IMR-90 (cell line): ENCODE measurements around the gene PSTK. TPM values are rescaled to one million over a fixed set of nuclear protein-coding genes. Genes with fewer than 3 reads are reported as not detected.

Experiments used
- ATAC-seq: fragments of 200-7000 bp; cut with Tn5 transposase; 2 replicates; pipeline ENCODE4 v1.9.1; 2020; ENCODE audit warnings: low read depth, mild to moderate bottlenecking, moderate library complexity
- BruUV-seq: library from RNA; stranded (reverse); fragments of 400-500 nt; replicated peaks from 2 replicates; lab custom pipeline; 2021; lab: Mats Ljungman, UMichigan
- CTCF ChIA-PET: fragments of 300-600 bp; formaldehyde crosslinking; extraction: SDS; loops from one replicate; lab custom pipeline; 2021; ENCODE audit warnings: antibody characterized with exemption; lab: Yijun Ruan, JAX
- POLR2A ChIA-PET: fragments of 300-600 bp; sonication (Branson Sonifier 250); formaldehyde crosslinking; loops from one replicate; lab custom pipeline; 2022; ENCODE audit warnings: antibody characterized with exemption; ENCODE audit not compliant: unreplicated experiment; lab: Charles Lee
- DNase-seq: peaks from one replicate; pipeline ENCODE4 v3.0.0; 2013
- H2AFZ ChIP-seq: replicated peaks from 2 replicates; pipeline ENCODE3; 2013; ENCODE audit warnings: low read length, mild to moderate bottlenecking; ENCODE audit not compliant: poor library complexity
- H2AK5ac ChIP-seq: 2 replicates; pipeline ENCODE4 v1.6.1; 2013; ENCODE audit warnings: low read depth, low read length, inconsistent platforms
- H2AK9ac ChIP-seq: replicated peaks from 2 replicates; pipeline ENCODE3; 2013; ENCODE audit warnings: mild to moderate bottlenecking, low read depth, low read length, moderate library complexity; ENCODE audit not compliant: poor library complexity
- H2BK120ac ChIP-seq: 2 replicates; pipeline ENCODE4 v1.6.1; 2013; ENCODE audit warnings: low read depth, low read length, inconsistent platforms
- H2BK15ac ChIP-seq: 3 replicates; pipeline ENCODE4 v1.6.1; 2013; ENCODE audit warnings: low read depth, low read length, inconsistent platforms
- H2BK20ac ChIP-seq: 2 replicates; pipeline ENCODE4 v1.6.1; 2013; ENCODE audit warnings: low read depth, mild to moderate bottlenecking, inconsistent platforms, low read length, moderate library complexity
- H2BK5ac ChIP-seq: 2 replicates; pipeline ENCODE4 v1.6.1; 2013; ENCODE audit warnings: mild to moderate bottlenecking, low read depth, low read length, inconsistent platforms; ENCODE audit not compliant: poor library complexity, severe bottlenecking
- H3K14ac ChIP-seq: replicated peaks from 2 replicates; pipeline ENCODE4 v1.6.1; 2013; ENCODE audit warnings: low read depth, low read length, inconsistent platforms
- H3K18ac ChIP-seq: 2 replicates; pipeline ENCODE4 v1.6.1; 2013; ENCODE audit warnings: low read depth, low read length, control low read depth
- H3K23ac ChIP-seq: 2 replicates; pipeline ENCODE4 v1.6.1; 2013; ENCODE audit warnings: low read depth, low read length, inconsistent platforms
- H3K27ac ChIP-seq: 2 replicates; pipeline ENCODE4 v1.5.1; 2013; ENCODE audit warnings: mild to moderate bottlenecking, control low read depth, low read length; ENCODE audit not compliant: insufficient read depth
- H3K27me3 ChIP-seq: 2 replicates; pipeline ENCODE4 v1.6.1; 2013; ENCODE audit warnings: low read length; ENCODE audit not compliant: control insufficient read depth, insufficient read depth
- H3K36me3 ChIP-seq: 2 replicates; pipeline ENCODE4 v1.6.1; 2013; ENCODE audit warnings: low read length, mixed read lengths; ENCODE audit not compliant: control insufficient read depth, insufficient read depth
- H3K4ac ChIP-seq: 2 replicates; pipeline ENCODE4 v1.6.1; 2013; ENCODE audit warnings: low read depth, low read length, inconsistent platforms
- H3K4me1 ChIP-seq: 2 replicates; pipeline ENCODE4 v1.6.1; 2013; ENCODE audit warnings: low read length, mixed read lengths; ENCODE audit not compliant: control insufficient read depth, insufficient read depth
- H3K4me2 ChIP-seq: 2 replicates; pipeline ENCODE4 v1.6.1; 2013; ENCODE audit warnings: low read depth, mild to moderate bottlenecking, control low read depth, low read length, moderate library complexity
- H3K4me3 ChIP-seq: 2 replicates; pipeline ENCODE4 v1.5.1; 2013; ENCODE audit warnings: low read depth, mild to moderate bottlenecking, control low read depth, low read length, moderate library complexity; ENCODE audit not compliant: insufficient read depth
- H3K56ac ChIP-seq: 2 replicates; pipeline ENCODE4 v1.6.1; 2013; ENCODE audit warnings: low read length, inconsistent platforms; ENCODE audit not compliant: insufficient read depth; ENCODE audit errors: extremely low read depth
- H3K79me1 ChIP-seq, 2 experiments: 2 replicates each; pipeline ENCODE4 v1.6.1; 2013; ENCODE audit warnings: low read length in 2 of 2, inconsistent platforms in 1 of 2, low read depth in 1 of 2
- H3K9ac ChIP-seq: 2 replicates; pipeline ENCODE4 v1.6.1; 2013; ENCODE audit warnings: low read depth, low read length, control low read depth
- H3K9me1 ChIP-seq: 2 replicates; pipeline ENCODE4 v1.6.1; 2013; ENCODE audit warnings: low read length, inconsistent platforms; ENCODE audit not compliant: insufficient read depth
- H3K9me3 ChIP-seq: 2 replicates; pipeline ENCODE4 v1.6.1; 2013; ENCODE audit warnings: low read length; ENCODE audit not compliant: control insufficient read depth, insufficient read depth
- H4K20me1 ChIP-seq: 2 replicates; pipeline ENCODE4 v1.6.1; 2013; ENCODE audit warnings: low read length, inconsistent platforms; ENCODE audit not compliant: insufficient read depth
- H4K5ac ChIP-seq: 2 replicates; pipeline ENCODE4 v1.6.1; 2013; ENCODE audit warnings: mild to moderate bottlenecking, low read depth, low read length, control low read depth
- H4K8ac ChIP-seq, 2 experiments: 2 replicates each; pipeline ENCODE4 v1.6.1; 2013; ENCODE audit warnings: low read depth in 2 of 2, low read length in 2 of 2, control low read depth in 1 of 2, inconsistent platforms in 1 of 2
- H4K91ac ChIP-seq: 2 replicates; pipeline ENCODE4 v1.6.1; 2013; ENCODE audit warnings: low read depth, low read length, inconsistent platforms; ENCODE audit not compliant: insufficient read depth
- CHD1 ChIP-seq: IDR thresholded peaks from 2 replicates; pipeline ENCODE4 v1.6.1; 2012; ENCODE audit warnings: low read depth, low read length, improper control_type of control experiment
- FOS ChIP-seq: fragments of 150-350 bp; IDR thresholded peaks from 2 replicates; pipeline ENCODE4 v1.6.1; 2016; ENCODE audit warnings: low read depth, low read length
- POLR2A ChIP-seq: IDR thresholded peaks from 2 replicates; pipeline ENCODE4 v1.6.1; 2012; ENCODE audit warnings: mild to moderate bottlenecking, low read depth, low read length
- RAD21 ChIP-seq: IDR thresholded peaks from 2 replicates; pipeline ENCODE4 v1.6.1; 2012; ENCODE audit warnings: low read length, improper control_type of control experiment
- RCOR1 ChIP-seq: IDR thresholded peaks from 2 replicates; pipeline ENCODE4 v1.6.1; 2012; ENCODE audit warnings: mild to moderate bottlenecking, low read length, improper control_type of control experiment; ENCODE audit not compliant: insufficient replicate concordance
- RFX5 ChIP-seq: IDR thresholded peaks from 2 replicates; pipeline ENCODE4 v1.8.0; 2012; ENCODE audit warnings: low read depth, mild to moderate bottlenecking, low read length, moderate library complexity
- SMC3 ChIP-seq: fragments of 150-350 bp; IDR thresholded peaks from 2 replicates; pipeline ENCODE4 v1.6.1; 2016; ENCODE audit warnings: low read depth, mild to moderate bottlenecking, antibody characterized with exemption, low read length, moderate library complexity
- WGBS, 2 experiments: methylation state at CpG; one replicate each; pipeline versions ENCODE4 v1.1.5 to v1.1.7; 2013; ENCODE audit warnings: missing lambda C conversion rate in 2 of 2; ENCODE audit not compliant: insufficient read length in 1 of 2; ENCODE audit errors: extremely low coverage in 2 of 2; 5-methylcytosine and 5-hydroxymethylcytosine counted together
- dilution Hi-C: fragments of 300-500 bp; cut with HindIII; formaldehyde crosslinking; loops from one replicate; pipeline ENCODE4 v1.14.3; 2018; ENCODE audit warnings: low sequenced_read_pairs; ENCODE audit not compliant: unreplicated experiment
- in situ Hi-C: fragments of 300-500 bp; cut with MboI; formaldehyde crosslinking; loops from 3 replicates; pipeline ENCODE4 v1.14.3; 2019; ENCODE audit warnings: low sequenced_read_pairs, inconsistent platforms, mixed read lengths
- intact Hi-C: fragments of 100-400 bp; cut with micrococcal nuclease; formaldehyde crosslinking; loops from 2 replicates; pipeline ENCODE4 v1.10.0; 2022
- polyA plus RNA-seq, 3 experiments: library from polyadenylated mRNA; depleted of rRNA; stranded (reverse); fragments of >200 nt; gene quantifications; 2 replicates each; pipeline ENCODE4 v1.2.3, GENCODE V29; 2012; ENCODE audit warnings: low replicate concordance in 1 of 3
- total RNA-seq: library from RNA; depleted of rRNA; stranded (reverse); fragments of >200 nt; gene quantifications from 2 replicates; pipeline ENCODE4 v1.2.3, GENCODE V29; 2012
- TF ChIP-seq, protein P1 (sequence below): conservative IDR thresholded peaks from 2 replicates; pipeline ENCODE4 v1.5.1; 2012; ENCODE audit warnings: mild to moderate bottlenecking, low read depth, low read length, improper control_type of control experiment
- TF ChIP-seq, protein P2 (sequence below): fragments of 150-350 bp; IDR thresholded peaks from 2 replicates; pipeline ENCODE4 v1.6.1; 2016; ENCODE audit warnings: low read depth, mild to moderate bottlenecking, low read length, moderate library complexity, borderline replicate concordance
- TF ChIP-seq, protein P3 (sequence below): fragments of 150-350 bp; IDR thresholded peaks from 2 replicates; pipeline ENCODE4 v1.6.1; 2017; ENCODE audit warnings: mild to moderate bottlenecking, antibody characterized with exemption, low read length, low read depth

The PSTK gene
- total and polyA plus RNA-seq, 2 of the 4 experiments (the other 2 are of a cell fraction), result 4.1 to 4.2 TPM

DNA sequence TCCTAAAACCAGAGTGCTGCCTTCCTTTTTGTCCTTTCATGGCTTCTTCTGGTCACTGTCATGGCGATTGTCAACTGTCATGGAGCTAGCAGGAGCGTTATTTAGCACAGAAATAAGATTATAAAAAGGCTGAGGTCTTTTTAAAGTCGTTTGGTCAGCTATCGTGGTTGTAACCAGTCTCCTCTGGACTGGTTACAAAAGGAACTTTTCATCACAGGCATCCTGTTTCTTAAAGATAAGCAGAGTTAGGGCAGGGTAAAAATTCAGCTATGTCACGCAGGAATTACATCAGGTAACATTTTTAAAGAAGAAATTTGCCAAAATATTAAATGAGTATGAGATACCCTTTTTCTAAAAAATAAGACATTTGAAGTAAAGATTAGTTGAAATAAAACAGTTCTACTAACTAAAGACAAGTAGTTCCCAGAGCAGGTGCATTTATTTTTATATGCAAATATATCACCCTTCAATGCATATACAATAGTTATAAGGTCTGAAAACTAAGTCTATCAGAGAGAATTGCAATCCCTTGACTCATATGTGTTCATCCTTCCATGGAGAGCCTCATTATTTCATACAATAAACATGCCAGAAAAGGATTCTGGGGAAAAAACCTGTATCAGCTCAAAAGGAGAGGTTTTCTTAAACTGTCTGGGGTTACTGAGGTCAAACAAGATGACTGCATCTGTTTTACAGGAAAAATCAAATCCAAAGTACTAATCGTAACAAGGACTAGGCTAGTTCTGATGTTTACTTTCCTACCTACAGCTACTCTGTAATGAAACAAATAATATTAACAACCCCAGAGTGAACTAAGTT is 48.9 kb upstream of the PSTK start (continued):
- no peak for TF ChIP-seq SMC3

DNA sequence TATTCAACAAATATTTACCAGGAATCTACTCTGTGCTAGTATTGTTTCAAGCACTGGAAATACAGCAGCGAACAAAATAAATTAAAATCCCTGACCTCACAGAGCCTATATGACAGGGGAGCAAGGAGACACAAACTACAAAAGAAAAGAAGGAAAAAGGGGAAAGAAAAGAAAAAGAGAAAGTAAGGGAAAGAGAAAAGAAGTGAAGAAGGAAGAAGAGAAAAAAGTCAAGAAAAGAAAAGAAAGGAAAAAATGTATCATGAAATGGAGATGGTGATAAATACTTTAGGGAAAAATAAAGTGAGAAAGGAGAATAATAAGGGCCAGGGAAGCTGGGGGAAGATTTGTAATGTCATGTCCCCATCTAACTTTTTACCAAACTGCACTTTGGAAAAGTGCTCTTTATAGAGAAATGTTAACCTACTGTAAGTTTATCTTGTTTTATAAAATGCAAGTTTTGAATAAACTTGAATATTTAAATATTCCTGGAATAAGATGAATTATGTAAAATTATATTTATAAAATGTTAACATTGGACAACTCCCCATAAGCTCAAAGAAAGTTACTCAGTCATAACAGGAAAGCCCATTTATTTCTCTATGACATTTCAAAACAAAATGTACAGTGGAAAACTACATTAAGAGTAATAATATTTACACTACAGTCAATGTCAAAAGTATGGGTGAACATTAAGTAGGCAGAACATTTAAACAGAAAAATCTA is 40.9 kb upstream of the PSTK start:
- H3K36me3 ChIP-seq, result peaks cover 9% of the 10 kb centered on the region
- TF ChIP-seq, protein P1, sequence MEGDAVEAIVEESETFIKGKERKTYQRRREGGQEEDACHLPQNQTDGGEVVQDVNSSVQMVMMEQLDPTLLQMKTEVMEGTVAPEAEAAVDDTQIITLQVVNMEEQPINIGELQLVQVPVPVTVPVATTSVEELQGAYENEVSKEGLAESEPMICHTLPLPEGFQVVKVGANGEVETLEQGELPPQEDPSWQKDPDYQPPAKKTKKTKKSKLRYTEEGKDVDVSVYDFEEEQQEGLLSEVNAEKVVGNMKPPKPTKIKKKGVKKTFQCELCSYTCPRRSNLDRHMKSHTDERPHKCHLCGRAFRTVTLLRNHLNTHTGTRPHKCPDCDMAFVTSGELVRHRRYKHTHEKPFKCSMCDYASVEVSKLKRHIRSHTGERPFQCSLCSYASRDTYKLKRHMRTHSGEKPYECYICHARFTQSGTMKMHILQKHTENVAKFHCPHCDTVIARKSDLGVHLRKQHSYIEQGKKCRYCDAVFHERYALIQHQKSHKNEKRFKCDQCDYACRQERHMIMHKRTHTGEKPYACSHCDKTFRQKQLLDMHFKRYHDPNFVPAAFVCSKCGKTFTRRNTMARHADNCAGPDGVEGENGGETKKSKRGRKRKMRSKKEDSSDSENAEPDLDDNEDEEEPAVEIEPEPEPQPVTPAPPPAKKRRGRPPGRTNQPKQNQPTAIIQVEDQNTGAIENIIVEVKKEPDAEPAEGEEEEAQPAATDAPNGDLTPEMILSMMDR, result no peak
- no peak for TF ChIP-seq RCOR1
- TF ChIP-seq, protein P2, sequence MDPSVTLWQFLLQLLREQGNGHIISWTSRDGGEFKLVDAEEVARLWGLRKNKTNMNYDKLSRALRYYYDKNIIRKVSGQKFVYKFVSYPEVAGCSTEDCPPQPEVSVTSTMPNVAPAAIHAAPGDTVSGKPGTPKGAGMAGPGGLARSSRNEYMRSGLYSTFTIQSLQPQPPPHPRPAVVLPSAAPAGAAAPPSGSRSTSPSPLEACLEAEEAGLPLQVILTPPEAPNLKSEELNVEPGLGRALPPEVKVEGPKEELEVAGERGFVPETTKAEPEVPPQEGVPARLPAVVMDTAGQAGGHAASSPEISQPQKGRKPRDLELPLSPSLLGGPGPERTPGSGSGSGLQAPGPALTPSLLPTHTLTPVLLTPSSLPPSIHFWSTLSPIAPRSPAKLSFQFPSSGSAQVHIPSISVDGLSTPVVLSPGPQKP, result no peak
- no peak for TF ChIP-seq RAD21
- no peak for TF ChIP-seq POLR2A
- TF ChIP-seq, protein P3, sequence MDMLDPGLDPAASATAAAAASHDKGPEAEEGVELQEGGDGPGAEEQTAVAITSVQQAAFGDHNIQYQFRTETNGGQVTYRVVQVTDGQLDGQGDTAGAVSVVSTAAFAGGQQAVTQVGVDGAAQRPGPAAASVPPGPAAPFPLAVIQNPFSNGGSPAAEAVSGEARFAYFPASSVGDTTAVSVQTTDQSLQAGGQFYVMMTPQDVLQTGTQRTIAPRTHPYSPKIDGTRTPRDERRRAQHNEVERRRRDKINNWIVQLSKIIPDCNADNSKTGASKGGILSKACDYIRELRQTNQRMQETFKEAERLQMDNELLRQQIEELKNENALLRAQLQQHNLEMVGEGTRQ, result no peak
- TF ChIP-seq FOS, result no peak
- TF ChIP-seq RFX5, result no peak
- no peak for TF ChIP-seq CHD1

More for the DNA sequence above, 40.9 kb upstream of the PSTK start:
- Histone ChIP-seq H2BK5ac (peak overlapping the region; percentile 94), H3K27me3 (no peaks in the 10 kb centered on the region), H2AK5ac (no peak overlapping the region), H3K9ac (no peak overlapping the region), H3K56ac (no peak overlapping the region), H3K9me1 (no peaks in the 10 kb centered on the region), H3K4me2 (no peak overlapping the region), H4K5ac (no peak overlapping the region; the same call in 1 of the 2 replicates), H3K27ac (no peak overlapping the region), H3K9me3 (no peaks in the 10 kb centered on the region), H3K14ac (no peak overlapping the region), H3K4me1 (peaks cover 4% of the 10 kb centered on the region), H2BK15ac (no peak overlapping the region), H2AFZ (no peak overlapping the region), H2BK120ac (no peak overlapping the region), H2AK9ac (no peak overlapping the region), H4K20me1 (no peaks in the 10 kb centered on the region), H4K8ac (no peak overlapping the region; a peak in 1 of 4 replicates), H4K91ac (no peak overlapping the region), H3K23ac (no peak overlapping the region), H2BK20ac (no peak overlapping the region), H3K18ac (peak overlapping the region; percentile 25; the same call in 1 of the 2 replicates), H3K4ac (no peak overlapping the region; the same call in 1 of the 2 replicates), H3K4me3 (no peak overlapping the region), H3K79me1 (peaks cover 11 to 15% of the 10 kb centered on the region in 2 experiments; a peak in 3 of 4 replicates)
- intact Hi-C loops, result loop anchor here (5.0 kb wide), 1 partner anchor 77 kb away; no protein-coding TSS in a partner anchor
- in situ Hi-C loops, result no loop called here
- no CpG with 5 or more reads among the region's 1 CpG for WGBS, 2 experiments
- POLR2A ChIA-PET, result no interaction called here
- ATAC-seq (no peak; the same call in 1 of the 2 replicates), DNase-seq (no peak)
- BruUV-seq, result no TSS peak
- dilution Hi-C loops, result no loop called here
- CTCF ChIA-PET, result interaction anchor here (0.5 to 1.2 kb wide), 2 partner anchors 8 to 70 kb away, joined by 3 read pairs; no protein-coding TSS in a partner anchor
